ENCODE measurements around the gene C1QL1.

DNA sequence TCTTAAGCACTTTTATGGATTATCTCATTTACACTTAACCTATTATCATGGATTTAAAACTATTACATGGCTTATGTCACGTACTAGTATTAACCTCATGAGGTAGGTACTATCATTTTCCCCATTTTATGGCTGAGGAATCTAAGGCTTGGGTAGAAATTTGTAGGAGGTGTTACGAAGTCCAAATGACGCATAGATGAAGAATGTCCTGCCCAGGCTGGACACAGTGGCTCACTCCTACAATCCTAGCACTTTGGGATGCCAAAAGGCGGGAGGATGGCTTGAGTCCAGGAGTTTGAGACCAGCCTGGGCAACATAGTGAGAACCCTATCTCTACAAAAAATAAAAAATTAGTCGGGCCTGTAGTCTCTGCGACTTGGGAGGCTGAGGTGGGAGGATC lies 4.8 kb upstream of the C1QL1 start:
- TF ChIP-seq, protein P1, sequence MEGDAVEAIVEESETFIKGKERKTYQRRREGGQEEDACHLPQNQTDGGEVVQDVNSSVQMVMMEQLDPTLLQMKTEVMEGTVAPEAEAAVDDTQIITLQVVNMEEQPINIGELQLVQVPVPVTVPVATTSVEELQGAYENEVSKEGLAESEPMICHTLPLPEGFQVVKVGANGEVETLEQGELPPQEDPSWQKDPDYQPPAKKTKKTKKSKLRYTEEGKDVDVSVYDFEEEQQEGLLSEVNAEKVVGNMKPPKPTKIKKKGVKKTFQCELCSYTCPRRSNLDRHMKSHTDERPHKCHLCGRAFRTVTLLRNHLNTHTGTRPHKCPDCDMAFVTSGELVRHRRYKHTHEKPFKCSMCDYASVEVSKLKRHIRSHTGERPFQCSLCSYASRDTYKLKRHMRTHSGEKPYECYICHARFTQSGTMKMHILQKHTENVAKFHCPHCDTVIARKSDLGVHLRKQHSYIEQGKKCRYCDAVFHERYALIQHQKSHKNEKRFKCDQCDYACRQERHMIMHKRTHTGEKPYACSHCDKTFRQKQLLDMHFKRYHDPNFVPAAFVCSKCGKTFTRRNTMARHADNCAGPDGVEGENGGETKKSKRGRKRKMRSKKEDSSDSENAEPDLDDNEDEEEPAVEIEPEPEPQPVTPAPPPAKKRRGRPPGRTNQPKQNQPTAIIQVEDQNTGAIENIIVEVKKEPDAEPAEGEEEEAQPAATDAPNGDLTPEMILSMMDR (conservative IDR thresholded peaks at IDR 0.05) = no peak
- no peak for TF ChIP-seq EZH2 (IDR thresholded peaks at IDR 0.05; ENCODE audit: low read depth)

Data from PC-9 (cell line).